Measurements from ENCODE around the gene STUM.

STUM gene

GRCh38 chr1:226563666-226564065 is 15.1 kb downstream of the STUM start:
- DNase-seq = no peak

GRCh38 chr1:226565476-226565875 is 16.9 kb downstream of the STUM start:
- no peak for DNase-seq

- DNase-seq = no peak
These were observed 17.7 kb downstream of the STUM start for GRCh38 chr1:226566234-226566633.

GRCh38 chr1:226566760-226567159 is 18.2 kb downstream of the STUM start:
- DNase-seq = no peak

- DNase-seq = no peak
These were observed 19.7 kb downstream of the STUM start for GRCh38 chr1:226568077-226568831.

GRCh38 chr1:226568975-226569741 is 20.6 kb downstream of the STUM start:
- no peak for DNase-seq

GRCh38 chr1:226569879-226570547 is 21.4 kb downstream of the STUM start:
- DNase-seq = no peak

GRCh38 chr1:226571893-226572292 is 23.3 kb downstream of the STUM start:
- DNase-seq = no peak

- DNase-seq = no peak
These were observed 23.8 kb downstream of the STUM start for GRCh38 chr1:226572325-226572726.

GRCh38 chr1:226574044-226574443 is 25.5 kb downstream of the STUM start:
- DNase-seq = no peak

GRCh38 chr1:226574591-226575435 is 26.2 kb downstream of the STUM start:
- no peak for DNase-seq

- DNase-seq = no peak
These were observed 26.8 kb downstream of the STUM start for GRCh38 chr1:226575436-226575720.

- DNase-seq = peak in 1 of 2 experiments; percentile 3
These were observed 27.3 kb downstream of the STUM start for GRCh38 chr1:226575739-226576378.

GRCh38 chr1:226576601-226577000 is 28.0 kb downstream of the STUM start:
- no peak for DNase-seq

GRCh38 chr1:226577401-226578180 is 29.0 kb downstream of the STUM start:
- no peak for DNase-seq

- no peak for DNase-seq
These were observed 30.5 kb downstream of the STUM start for GRCh38 chr1:226578946-226579578.

- DNase-seq = no peak
These were observed 31.3 kb downstream of the STUM start for GRCh38 chr1:226579781-226580323.

- no peak for DNase-seq
These were observed 32.2 kb downstream of the STUM start for GRCh38 chr1:226580625-226581270.

GRCh38 chr1:226581650-226582330 is 33.2 kb downstream of the STUM start:
- no peak for DNase-seq

GRCh38 chr1:226582966-226583365 is 34.4 kb downstream of the STUM start:
- DNase-seq = no peak

All from NCI-H187 (cell line).